Endothelial cell of umbilical vein (primary cell): ENCODE results near the gene JMJD7.

Experiments
- EZH2 ChIP-seq: IDR thresholded peaks from 2 replicates; pipeline ENCODE4 v1.6.1; 2012; ENCODE audit warnings: borderline replicate concordance, low read depth, mild to moderate bottlenecking, moderate library complexity, low read length, inconsistent platforms; ENCODE audit not compliant: severe bottlenecking
- FOS ChIP-seq: IDR thresholded peaks from 2 replicates; pipeline ENCODE4 v1.6.1; 2011; ENCODE audit warnings: mild to moderate bottlenecking, low read length, moderate library complexity, borderline replicate concordance; ENCODE audit not compliant: insufficient read depth
- GATA2 ChIP-seq: IDR thresholded peaks from 2 replicates; pipeline ENCODE4 v1.7.0; 2011; ENCODE audit warnings: low read depth, mild to moderate bottlenecking, moderate library complexity, mixed read lengths, low read length; ENCODE audit not compliant: insufficient read length, insufficient read depth
- JUN ChIP-seq: IDR thresholded peaks from 2 replicates; pipeline ENCODE4 v1.6.1; 2011; ENCODE audit warnings: borderline replicate concordance, low read depth; ENCODE audit not compliant: insufficient read length, insufficient read depth
- MAX ChIP-seq: IDR thresholded peaks from 2 replicates; pipeline ENCODE4 v1.6.1; 2011; ENCODE audit not compliant: insufficient read depth, insufficient read length
- MYC ChIP-seq: IDR thresholded peaks from one replicate; pipeline ENCODE4 v1.6.1; 2011; ENCODE audit warnings: mild to moderate bottlenecking, low read depth, low read length
- POLR2A ChIP-seq: IDR thresholded peaks from 2 replicates; pipeline ENCODE4 v1.6.1; 2012; ENCODE audit warnings: low read depth, mild to moderate bottlenecking, control low read depth, low read length
- POLR2AphosphoS5 ChIP-seq: IDR thresholded peaks from 2 replicates; pipeline ENCODE4 v1.6.1; 2012; ENCODE audit warnings: low read depth, mild to moderate bottlenecking, control low read depth, low read length, moderate library complexity; ENCODE audit not compliant: insufficient read depth
- TF ChIP-seq, protein P1 (sequence below), 2 donors: IDR thresholded peaks; 1 replicate in 1 of 2; 2 replicates in 1 of 2; pipeline ENCODE4 v1.5.1; 2011; ENCODE audit warnings: low read length in 2 of 2, mild to moderate bottlenecking in 2 of 2, moderate library complexity in 2 of 2, control low read depth in 1 of 2, inconsistent platforms in 1 of 2, low read depth in 1 of 2; ENCODE audit not compliant: insufficient read depth in 1 of 2; ENCODE audit errors: extremely low read depth in 1 of 2

GRCh38 chr15:41783296-41783695, 44.6 kb upstream of the JMJD7 start:
- TF ChIP-seq, protein P1, sequence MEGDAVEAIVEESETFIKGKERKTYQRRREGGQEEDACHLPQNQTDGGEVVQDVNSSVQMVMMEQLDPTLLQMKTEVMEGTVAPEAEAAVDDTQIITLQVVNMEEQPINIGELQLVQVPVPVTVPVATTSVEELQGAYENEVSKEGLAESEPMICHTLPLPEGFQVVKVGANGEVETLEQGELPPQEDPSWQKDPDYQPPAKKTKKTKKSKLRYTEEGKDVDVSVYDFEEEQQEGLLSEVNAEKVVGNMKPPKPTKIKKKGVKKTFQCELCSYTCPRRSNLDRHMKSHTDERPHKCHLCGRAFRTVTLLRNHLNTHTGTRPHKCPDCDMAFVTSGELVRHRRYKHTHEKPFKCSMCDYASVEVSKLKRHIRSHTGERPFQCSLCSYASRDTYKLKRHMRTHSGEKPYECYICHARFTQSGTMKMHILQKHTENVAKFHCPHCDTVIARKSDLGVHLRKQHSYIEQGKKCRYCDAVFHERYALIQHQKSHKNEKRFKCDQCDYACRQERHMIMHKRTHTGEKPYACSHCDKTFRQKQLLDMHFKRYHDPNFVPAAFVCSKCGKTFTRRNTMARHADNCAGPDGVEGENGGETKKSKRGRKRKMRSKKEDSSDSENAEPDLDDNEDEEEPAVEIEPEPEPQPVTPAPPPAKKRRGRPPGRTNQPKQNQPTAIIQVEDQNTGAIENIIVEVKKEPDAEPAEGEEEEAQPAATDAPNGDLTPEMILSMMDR (IDR thresholded peaks at IDR 0.05; ENCODE audit: extremely low read depth in 1 of 2, insufficient read depth in 1 of 2, low read depth in 1 of 2, low read length in 2 of 2): no peak
- TF ChIP-seq POLR2A: no peak
- no peak for TF ChIP-seq MYC
- no peak for TF ChIP-seq POLR2AphosphoS5
- no peak for TF ChIP-seq MAX
- no peak for TF ChIP-seq EZH2
- no peak for TF ChIP-seq GATA2
- TF ChIP-seq JUN: no peak
- no peak for TF ChIP-seq FOS
